IPS-18c (cell line): ENCODE results near the gene SLC24A3.

Experiments
- H3K4me3 ChIP-seq: 2 replicates; pipeline ENCODE4 v1.7.0; 2013; ENCODE audit warnings: low read depth, mild to moderate bottlenecking, low read length, moderate library complexity; ENCODE audit not compliant: insufficient read depth
- H3K9me3 ChIP-seq: one replicate; pipeline ENCODE4 v1.6.1; 2013; ENCODE audit warnings: mild to moderate bottlenecking, low read length, moderate library complexity; ENCODE audit not compliant: control insufficient read depth, insufficient read depth

SLC24A3 gene

DNA sequence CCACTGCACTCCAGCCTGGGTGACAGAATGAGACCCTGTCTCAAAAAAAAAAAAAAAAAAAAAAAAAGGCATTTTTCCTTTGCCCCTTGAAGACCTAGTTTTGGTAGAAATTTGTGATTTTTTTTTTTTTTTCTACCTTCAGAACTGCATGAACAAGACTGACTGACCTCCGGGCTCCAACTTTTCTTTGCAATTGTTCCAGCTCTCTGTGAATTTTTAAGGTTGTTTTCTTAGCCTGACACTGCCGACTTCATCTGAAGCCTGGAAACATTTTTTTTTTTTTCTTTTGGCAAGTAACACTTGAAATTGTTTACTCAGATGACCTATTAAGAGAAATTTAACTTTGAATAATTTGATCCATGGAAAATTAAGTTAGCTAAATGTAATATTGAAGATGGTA lies 73.0 kb downstream of the SLC24A3 start:
- H3K4me3 ChIP-seq = no peak overlapping the region
- no peaks in the 10 kb centered on the region for H3K9me3 ChIP-seq

DNA sequence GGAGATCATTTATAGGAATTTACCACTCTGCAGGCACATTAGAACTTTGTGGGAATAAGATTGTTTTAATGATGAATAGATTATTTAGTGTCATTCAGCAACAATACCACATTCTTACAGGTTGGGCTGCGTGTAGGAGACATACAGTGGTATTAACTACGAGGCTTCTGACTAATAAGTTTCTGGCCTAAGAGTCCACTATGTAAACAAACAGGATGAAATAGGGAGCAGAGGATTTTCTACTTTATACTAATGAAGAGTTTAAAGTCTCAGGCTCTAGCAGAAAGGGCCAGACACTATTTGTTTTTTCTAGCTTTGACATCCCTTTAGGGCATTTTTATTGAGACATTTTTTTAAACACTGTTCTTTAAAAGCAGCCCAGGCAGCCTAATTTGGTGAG lies 75.6 kb downstream of the SLC24A3 start:
- H3K4me3 ChIP-seq = no peak overlapping the region

DNA sequence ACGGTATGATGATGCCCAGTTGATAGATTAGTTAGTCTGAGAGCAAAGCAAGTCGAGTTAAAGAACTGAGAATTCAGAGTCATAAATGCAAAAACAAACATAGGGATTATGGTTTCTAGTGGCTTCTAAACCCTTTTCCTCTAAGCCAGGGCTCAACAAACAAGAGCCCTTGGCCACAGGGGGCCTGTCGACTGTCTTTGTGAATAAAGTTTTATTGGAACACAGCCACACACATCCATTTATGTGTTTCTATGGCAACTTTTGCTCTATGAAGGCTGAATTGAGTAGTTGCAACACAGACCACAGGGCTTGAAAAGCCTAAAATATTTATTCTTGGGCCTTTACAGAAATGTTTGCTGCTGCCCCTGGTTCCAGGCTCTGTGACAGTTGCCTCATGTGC lies 76.2 kb downstream of the SLC24A3 start:
- Histone ChIP-seq H3K9me3 (no peaks in the 10 kb centered on the region), H3K4me3 (no peak overlapping the region)

More for the DNA sequence above, 75.6 kb downstream of the SLC24A3 start:
- no peaks in the 10 kb centered on the region for H3K9me3 ChIP-seq

DNA sequence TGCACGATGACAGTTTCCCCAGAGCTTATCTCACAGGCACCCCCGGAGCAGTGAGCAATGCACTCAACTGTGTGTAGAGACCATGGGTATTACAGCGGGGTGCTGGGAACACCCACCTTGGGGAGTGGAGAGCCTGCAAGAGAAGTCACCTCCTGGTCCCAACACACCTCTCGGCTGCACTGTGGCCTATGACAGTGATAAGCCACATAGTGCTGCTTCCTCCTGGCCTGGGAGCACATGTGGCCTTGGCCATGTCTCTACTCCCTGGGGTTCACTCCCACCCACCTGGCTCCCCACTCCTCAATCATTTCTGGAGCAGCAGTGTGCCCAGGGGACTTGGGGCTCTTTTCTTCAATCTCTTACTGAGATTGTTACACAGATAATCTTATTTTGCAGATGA lies 77.0 kb downstream of the SLC24A3 start:
- peaks cover 2% of the 10 kb centered on the region for H3K9me3 ChIP-seq
- H3K4me3 ChIP-seq = no peak overlapping the region

DNA sequence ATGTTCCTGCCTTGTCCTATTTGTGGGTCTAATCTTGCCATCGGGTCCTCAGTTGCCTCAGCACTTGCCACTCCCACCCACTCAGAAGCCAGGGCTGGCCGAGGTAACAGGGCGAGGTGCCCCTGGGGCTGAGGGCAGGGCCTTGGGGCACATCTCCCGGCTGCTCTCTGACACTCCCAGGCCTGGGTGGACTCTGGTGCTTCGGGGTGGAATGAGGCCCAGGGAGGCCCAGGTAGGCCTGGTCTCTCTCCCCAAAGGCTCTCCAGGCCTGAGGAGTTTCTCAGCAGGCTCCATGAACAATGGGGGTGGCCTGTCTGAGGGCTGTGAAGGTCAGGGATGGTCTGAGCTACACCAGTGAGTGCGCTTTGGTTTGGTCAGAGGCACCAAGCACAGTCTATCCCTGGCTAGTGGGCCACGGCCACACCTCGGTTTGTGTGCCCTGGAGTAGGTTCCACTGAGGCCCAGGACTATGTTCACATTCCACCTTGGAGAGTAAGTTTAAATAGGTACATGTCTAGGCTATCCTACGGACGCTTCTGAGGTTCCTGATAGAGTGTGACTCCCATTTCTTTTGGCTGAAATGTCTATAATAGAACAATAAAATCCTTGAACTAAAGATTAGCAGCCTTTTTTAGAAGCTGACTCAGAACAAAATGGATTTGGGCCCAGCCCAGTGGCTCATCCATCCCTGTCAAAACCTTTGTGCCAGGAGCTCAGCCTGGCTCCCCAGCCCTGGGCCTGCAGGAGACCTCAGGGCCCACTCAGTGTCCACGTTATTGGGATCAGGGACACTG lies 78.8 kb downstream of the SLC24A3 start:
- Histone ChIP-seq H3K9me3 (peaks cover 2% of the 10 kb centered on the region), H3K4me3 (no peak overlapping the region)

DNA sequence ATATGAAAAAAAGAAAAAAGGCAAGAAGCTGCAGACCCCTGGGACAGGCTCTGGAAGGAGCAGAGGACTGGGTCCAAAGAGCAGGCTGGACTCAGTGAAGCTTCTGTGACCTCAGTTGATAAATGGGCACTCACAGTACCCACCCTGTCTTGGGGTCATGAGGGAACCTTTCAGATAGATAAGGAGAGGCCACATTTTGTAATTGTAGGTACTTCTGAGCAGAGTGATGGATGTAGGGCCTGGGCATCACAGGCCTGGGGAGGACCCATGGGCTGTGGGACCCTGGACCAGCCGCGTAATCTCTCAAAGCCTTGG lies 79.3 kb downstream of the SLC24A3 start:
- Histone ChIP-seq H3K9me3 (peaks cover 2% of the 10 kb centered on the region), H3K4me3 (no peak overlapping the region)

DNA sequence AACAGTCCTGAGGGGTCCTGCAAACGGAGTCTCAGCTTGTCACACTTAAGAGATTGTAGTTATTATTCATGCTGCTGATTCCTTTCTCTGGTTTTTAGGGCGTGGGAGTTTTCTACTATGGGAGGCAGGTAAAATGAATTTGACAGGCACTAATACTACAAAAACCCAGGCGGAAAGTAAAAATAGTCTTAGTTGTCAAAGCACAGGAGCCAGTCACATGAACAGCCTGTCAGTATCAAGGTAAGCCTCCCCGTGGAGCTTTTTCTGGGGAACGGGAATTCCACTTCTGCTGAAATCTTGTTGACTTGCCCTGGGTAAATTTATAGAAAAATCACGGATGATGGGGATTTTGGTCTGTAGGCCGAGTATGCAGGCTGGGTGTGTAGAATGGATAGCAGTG lies 79.8 kb downstream of the SLC24A3 start:
- Histone ChIP-seq H3K4me3 (no peak overlapping the region), H3K9me3 (peaks cover 2% of the 10 kb centered on the region)

DNA sequence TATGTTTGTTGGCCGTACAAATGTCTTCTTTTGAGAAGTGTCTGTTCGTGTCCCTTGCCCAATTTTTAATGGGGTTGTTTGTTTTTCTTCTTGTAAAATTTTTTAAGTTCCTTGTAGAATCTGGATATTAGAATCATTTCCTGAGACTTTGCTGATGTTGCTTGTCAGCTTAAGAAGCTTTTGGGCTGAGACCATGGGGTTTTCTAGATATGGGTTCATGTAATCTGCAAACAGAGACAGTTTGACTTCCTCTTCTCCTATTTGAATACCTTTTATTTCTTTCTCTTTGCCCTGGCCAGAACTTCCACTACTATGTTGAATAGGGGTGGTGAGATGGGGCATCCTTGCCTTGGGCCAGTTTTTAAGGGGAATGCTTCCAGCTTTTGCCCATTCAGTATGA lies 82.6 kb downstream of the SLC24A3 start:
- peaks cover 2% of the 10 kb centered on the region for H3K9me3 ChIP-seq
- H3K4me3 ChIP-seq = no peak overlapping the region

DNA sequence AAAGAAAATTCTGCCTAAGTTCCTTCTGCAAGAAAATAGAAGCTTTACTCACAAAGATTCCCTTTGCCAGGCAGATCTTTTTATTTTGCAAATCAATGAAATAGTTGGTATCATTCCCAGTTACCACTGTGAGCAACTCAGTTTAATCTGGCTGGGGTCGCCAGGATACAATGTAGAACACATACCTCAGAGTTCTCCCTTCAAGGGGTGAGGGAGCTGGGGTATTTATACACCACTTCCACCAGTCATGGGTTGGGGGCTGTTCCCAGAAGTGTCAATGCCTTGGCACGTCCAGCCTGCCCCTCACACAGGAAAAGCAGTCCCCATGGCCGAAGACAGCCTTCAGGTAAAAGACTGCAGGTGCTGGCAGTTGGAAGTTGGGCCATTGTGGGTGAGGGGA lies 86.2 kb downstream of the SLC24A3 start:
- Histone ChIP-seq H3K4me3 (no peak overlapping the region), H3K9me3 (peaks cover 2% of the 10 kb centered on the region)

DNA sequence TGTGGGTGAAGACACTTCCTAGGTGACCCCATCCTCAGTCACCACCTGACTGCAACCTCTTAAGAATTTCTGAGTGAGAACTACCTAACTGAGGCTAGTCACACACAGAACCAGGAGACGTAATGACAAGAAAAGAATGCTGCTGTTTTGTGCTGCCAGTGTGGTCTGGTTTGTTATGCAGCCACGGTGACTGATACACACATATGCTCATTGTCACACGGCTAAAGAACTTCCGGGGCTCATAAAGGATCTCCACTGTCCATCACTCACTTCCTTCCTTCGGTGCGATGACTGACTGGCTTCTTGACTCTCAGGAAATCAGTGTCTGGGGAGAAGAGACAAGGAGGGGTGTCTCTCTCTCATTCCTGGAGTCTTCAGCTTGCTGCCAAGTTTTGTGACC lies 88.0 kb downstream of the SLC24A3 start:
- H3K4me3 ChIP-seq = no peak overlapping the region
- H3K9me3 ChIP-seq = no peaks in the 10 kb centered on the region

DNA sequence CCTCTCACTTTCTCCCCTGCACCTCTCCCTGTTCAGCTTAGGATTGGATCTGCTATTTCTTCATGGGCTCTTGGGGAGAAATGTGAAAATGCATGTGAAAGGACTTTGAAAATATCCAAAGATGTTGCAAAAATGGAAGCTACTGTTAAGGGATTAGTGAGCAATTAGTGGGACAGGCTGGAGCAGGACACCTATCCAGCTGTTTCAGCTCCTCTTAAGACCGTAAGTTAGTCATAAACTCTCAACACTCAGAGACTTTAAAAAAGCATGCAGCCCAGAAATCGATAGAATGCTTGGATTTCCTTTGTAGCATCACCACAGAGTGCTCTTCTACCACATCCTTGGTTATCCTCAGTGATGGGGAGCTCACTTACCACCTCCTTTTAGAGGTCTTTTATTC lies 88.7 kb downstream of the SLC24A3 start:
- H3K4me3 ChIP-seq = no peak overlapping the region
- no peaks in the 10 kb centered on the region for H3K9me3 ChIP-seq

DNA sequence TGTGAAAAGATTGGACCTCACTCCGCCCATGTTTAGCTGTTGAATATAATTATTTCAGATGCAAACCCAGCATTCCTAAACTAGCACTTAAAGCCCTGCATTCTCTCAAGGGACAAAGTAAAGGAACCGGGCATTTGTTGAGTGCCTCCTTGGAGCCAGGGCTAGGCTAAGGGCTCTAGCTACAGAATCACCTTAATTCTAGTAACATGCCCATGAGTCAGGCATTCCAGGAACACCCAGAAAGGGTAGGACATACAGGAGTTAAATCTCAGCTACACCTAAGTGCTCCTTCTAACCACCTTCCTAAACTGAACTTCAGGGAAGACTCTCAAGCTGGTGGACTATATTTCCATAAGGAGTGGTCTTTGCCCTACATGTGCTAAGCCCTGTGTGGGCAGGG lies 89.4 kb downstream of the SLC24A3 start:
- H3K9me3 ChIP-seq = no peaks in the 10 kb centered on the region
- no peak overlapping the region for H3K4me3 ChIP-seq

DNA sequence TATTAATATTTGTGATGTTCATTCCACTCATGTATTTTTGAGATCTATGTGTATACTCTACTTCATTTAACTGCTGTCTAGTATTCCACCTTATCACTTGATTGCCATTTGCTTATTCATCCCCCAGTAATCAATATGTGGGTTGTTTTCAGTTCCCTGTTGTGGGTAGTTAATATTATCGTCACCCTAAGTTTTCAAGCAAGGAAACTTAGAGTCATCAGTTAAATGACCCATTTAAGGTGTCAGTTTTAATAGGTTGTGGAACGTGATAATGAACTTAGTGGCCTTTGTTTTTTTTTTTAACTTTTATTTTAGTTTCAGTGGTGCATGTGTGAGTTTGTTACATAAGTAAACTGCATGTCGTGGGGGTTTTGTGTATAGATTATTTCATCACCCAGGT lies 90.3 kb downstream of the SLC24A3 start:
- no peaks in the 10 kb centered on the region for H3K9me3 ChIP-seq
- H3K4me3 ChIP-seq = no peak overlapping the region

DNA sequence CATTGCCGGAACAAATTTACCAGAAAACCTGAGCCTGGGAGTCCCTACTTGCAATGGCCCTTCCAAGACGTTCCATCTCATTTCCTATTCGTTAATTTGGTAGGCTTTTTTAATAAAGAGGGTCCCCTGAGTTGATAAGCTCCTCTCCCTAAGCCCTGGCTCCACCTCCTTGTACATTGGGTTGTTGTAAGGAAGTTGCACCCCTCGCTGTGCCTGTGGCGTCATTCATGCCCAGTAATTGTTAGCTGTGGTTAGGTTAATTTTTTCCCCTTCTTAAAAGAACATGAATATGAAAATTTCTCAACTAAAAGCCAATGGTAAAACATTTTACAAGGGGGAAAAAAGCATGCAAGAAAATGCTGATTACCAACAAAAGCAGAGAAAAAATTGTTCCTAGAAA lies 91.9 kb downstream of the SLC24A3 start:
- Histone ChIP-seq H3K4me3 (no peak overlapping the region), H3K9me3 (no peaks in the 10 kb centered on the region)

DNA sequence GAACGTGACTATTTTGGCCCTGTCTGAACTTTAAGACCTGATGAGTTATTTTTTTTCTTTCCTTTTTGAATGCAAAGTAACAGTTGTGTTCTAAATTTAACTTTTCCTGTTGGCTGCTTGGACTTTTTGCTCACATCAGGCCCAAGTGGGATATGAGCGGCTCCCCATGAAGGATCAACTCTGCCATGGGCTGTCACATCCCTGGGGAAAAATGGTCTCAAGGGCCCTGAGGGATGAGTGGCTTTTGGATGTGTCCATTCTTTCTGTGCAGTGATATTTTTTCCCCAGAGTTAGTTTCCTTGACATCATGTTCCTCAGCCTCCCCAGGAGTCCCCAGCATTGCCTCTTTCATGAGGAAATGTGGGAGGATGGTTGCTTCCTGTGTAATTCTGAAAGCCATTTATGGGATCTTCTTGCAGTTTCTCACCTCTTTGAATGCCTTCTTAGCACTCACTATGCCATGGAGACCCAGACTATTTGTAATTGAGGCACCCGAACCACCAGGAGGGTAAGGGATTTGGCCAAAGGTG lies 92.5 kb downstream of the SLC24A3 start:
- Histone ChIP-seq H3K9me3 (no peaks in the 10 kb centered on the region), H3K4me3 (no peak overlapping the region)

DNA sequence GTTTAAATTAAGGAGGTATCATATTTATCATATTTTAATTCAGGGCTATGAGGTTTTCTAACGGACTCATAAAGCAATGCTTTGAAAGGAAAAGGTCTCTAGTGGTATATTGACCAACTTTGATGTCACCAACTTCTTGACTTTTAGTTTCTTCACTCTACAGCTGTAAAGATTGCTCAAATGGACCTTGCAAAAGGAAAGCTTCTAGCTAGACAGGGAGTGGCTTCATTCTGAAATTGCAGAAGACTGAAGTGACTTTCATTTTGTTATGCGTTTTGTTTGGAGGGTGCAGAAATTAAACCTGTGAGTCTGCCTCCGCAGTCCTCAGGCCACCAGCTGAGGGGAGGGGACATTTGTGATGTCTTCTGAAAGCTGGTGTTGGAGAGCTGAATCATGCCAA lies 95.7 kb downstream of the SLC24A3 start:
- Histone ChIP-seq H3K4me3 (no peak overlapping the region), H3K9me3 (peaks cover 3% of the 10 kb centered on the region)

DNA sequence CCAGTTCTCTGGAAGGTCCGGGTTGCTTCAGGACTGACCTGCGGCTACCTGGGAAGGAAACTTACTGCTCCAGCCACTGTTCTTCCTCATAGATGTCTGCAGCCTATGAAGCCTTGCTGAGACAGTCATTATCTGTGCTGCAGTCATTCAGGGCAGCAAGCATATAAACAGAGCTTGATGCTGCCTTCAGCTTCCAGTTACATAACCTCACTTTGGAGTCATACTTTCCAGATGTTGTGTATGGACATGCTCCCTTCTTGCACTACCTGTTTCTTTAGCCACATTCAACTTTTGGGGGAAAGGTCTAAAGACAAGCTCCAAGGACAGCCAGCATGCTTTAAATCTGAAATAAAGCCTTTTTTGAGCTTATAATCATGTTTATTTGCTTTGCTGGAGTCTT lies 98.1 kb downstream of the SLC24A3 start:
- no peak overlapping the region for H3K4me3 ChIP-seq
- H3K9me3 ChIP-seq = peaks cover 3% of the 10 kb centered on the region

DNA sequence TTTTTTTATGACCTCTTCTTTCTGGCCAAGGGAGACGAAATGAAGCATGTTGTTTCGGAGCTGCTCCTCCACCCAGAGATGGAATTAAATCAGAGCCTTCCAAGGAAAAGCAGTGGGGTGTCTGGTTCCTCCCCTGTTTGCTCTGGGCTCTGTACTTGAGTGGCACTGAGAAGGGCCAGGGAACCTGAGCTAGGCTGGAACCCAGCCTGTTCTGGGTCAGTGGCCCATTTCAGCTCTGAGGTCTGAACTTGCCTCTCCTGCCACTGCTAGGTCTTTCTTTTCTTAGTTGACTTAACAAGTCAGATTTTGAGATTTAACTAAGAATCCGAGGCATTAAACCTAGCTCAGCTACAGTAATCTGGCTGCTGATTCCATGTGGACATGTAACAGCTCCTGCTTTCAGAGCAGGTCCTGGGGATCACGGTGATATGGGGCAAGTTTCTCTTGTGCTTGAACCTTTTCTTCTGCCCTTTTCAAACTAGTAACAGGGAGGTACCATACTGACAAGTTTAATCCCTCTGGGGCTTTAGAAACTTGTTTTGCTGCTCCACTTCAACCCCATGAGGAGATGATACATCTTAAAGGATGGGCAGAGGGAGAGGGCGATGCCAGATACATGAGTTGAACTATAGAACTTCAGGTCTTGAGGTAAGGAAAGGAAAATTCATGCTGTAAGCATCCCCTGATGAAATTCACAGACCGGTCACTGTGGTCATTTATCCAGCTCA lies 101.1 kb downstream of the SLC24A3 start:
- peaks cover 3% of the 10 kb centered on the region for H3K9me3 ChIP-seq
- H3K4me3 ChIP-seq = no peak overlapping the region
